ENCODE data around the gene LMNTD2.

The LMNTD2 gene

GRCh38 chr11:508956-509355 is 51.6 kb downstream of the LMNTD2 start:
- no peak for DNase-seq

GRCh38 chr11:507727-508515 is 52.6 kb downstream of the LMNTD2 start:
- no peak for DNase-seq

- DNase-seq, result peak; percentile 94 to 99
Measured at GRCh38 chr11:506995-507726, 53.4 kb downstream of the LMNTD2 start, which contains the start of gene RNH1. TSS of gene RNH1 (minus strand) at chr11:507242. CDS start at chr11:502162, 5,080 bp downstream.

- peak; percentile 94 to 98 for DNase-seq
Measured at GRCh38 chr11:506238-506994, 54.1 kb downstream of the LMNTD2 start.

- no peak for DNase-seq
Measured at GRCh38 chr11:504994-505344, 55.6 kb downstream of the LMNTD2 start.
